Measurements from ENCODE around the gene PLEKHH2. TPM values are rescaled to one million over a fixed set of nuclear protein-coding genes. Genes with fewer than 3 reads are reported as not detected.

Gene PLEKHH2
- total RNA-seq, 4 donors from 2014 or later = 18.9 to 37.4 (median 25.1) TPM

DNA sequence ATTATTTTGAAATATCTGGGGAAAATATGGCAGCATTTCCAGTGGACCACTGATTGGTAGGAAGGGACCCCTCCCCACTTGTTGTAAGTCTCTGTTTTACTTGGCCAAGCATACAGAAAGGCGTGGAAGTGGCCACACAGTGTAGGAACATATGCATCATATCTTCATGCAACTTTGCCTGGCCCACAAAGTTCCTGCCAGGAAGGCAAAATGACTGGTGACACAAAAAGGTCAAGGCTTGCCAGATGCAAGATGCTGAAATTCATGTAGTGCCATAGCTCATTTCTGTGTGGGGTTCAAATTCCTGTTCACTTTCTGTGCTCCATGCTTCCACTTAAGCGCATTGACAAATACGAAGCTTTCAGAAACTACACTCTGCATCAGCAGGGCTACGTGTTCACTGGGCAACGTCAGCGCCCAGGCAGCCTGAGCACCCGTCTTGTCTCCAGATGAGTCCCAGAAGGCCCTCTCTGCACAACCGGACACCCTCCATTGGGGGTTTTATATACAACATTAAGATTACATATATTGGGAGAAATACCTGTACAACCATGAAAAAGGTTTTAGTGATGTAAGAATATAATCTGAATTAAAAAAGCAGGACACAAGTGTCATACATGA lies 140.4 kb downstream of the PLEKHH2 start:
- no peaks in the 10 kb centered on the region for H3K9me3 ChIP-seq
- peaks cover 0 to 15% (median 0%) of the 10 kb centered on the region in 3 donors for H3K4me1 ChIP-seq
- no peak overlapping the region for H3K4me3 ChIP-seq
- no peaks in the 10 kb centered on the region for H3K27me3 ChIP-seq
- peaks cover 0 to 30% of the 10 kb centered on the region in 2 donors for H3K36me3 ChIP-seq
- WGBS, 2 donors (ENCODE audit: low coverage in 1 of 2) = 93 to 94% methylated on average over 2 to 6 of the region's 8 CpGs
- TF ChIP-seq EP300 (IDR thresholded peaks at IDR 0.05) (no peak), POLR2AphosphoS5 (IDR thresholded peaks at IDR 0.05) (no peak), POLR2A (IDR thresholded peaks at IDR 0.05) (no peak)
- TF ChIP-seq, protein P1, sequence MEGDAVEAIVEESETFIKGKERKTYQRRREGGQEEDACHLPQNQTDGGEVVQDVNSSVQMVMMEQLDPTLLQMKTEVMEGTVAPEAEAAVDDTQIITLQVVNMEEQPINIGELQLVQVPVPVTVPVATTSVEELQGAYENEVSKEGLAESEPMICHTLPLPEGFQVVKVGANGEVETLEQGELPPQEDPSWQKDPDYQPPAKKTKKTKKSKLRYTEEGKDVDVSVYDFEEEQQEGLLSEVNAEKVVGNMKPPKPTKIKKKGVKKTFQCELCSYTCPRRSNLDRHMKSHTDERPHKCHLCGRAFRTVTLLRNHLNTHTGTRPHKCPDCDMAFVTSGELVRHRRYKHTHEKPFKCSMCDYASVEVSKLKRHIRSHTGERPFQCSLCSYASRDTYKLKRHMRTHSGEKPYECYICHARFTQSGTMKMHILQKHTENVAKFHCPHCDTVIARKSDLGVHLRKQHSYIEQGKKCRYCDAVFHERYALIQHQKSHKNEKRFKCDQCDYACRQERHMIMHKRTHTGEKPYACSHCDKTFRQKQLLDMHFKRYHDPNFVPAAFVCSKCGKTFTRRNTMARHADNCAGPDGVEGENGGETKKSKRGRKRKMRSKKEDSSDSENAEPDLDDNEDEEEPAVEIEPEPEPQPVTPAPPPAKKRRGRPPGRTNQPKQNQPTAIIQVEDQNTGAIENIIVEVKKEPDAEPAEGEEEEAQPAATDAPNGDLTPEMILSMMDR (IDR thresholded peaks at IDR 0.05) = no peak
- H3K27ac ChIP-seq = no peak overlapping the region
- ATAC-seq = no peak

DNA sequence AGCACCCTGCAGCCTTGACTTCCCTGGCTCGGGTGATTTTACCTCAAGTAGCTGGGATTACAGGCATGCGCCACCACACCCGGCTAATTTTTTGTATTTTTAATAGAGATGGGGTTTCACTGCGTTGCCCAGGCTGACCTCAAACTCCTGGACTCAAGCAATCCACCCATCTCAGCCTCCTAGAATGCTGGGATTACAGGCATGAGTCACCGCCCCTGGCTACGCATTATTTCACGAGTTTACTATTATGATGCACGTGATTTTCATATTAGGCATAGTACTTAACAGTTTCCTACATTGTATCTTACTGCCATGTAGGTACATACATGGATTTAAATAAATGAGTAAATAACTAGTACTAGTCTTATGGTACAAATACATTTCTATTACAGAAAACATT lies 141.2 kb downstream of the PLEKHH2 start:
- H3K27me3 ChIP-seq = no peaks in the 10 kb centered on the region
- TF ChIP-seq POLR2AphosphoS5 (IDR thresholded peaks at IDR 0.05) = no peak
- no peak for TF ChIP-seq EP300 (IDR thresholded peaks at IDR 0.05)
- no peak for TF ChIP-seq POLR2A (IDR thresholded peaks at IDR 0.05)
- TF ChIP-seq, protein P1 (IDR thresholded peaks at IDR 0.05) = no peak
- H3K36me3 ChIP-seq = peaks cover 0 to 31% of the 10 kb centered on the region in 2 donors
- peaks cover 0 to 15% (median 0%) of the 10 kb centered on the region in 3 donors for H3K4me1 ChIP-seq
- H3K9me3 ChIP-seq = no peaks in the 10 kb centered on the region
- 90 to 96% methylated on average over 4 to 8 of the region's 8 CpGs for WGBS, 2 donors (ENCODE audit: low coverage in 1 of 2)
- H3K4me3 ChIP-seq = no peak overlapping the region
- ATAC-seq = no peak
- no peak overlapping the region for H3K27ac ChIP-seq

DNA sequence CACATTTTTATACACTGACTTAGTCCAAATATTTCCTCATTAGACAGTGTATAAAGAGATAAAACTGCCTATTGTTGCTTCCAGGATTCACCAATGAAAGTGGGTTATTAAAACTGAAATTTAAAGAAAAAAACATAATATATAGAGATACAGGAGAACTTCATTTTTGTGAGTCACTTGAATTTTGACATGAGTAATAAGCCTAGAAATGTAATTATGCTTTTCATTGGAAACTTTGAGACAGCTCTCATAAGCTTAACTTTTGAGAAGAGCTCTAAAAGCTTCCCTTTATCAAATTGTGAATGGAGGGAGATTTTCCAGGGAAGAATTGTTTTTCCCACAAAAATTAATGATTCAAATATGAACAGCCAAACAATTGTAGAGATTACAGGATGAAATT lies 150.8 kb downstream of the PLEKHH2 start:
- ATAC-seq = no peak

DNA sequence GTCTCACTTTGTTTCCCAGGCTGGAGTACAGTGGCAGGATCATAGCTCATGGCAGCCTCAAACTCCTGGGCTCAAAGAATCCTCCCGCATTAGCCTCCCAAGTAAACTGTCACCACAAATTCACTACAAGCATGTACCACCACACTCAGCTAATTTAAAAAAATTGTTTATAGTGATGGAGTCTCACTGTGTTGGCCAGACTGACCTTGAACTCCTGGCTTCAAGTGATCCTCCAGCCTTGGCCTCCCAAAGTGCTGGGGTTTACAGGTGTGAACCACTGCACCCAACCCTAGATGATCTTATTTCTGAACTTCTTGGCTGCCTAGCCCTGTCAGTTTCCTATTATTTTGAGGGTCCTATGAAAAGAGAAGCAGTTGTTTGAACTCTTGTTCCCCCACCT lies 151.6 kb downstream of the PLEKHH2 start:
- no peaks in the 10 kb centered on the region for H3K27me3 ChIP-seq
- H3K36me3 ChIP-seq = peaks cover 0 to 42% of the 10 kb centered on the region in 2 donors
- H3K9me3 ChIP-seq = no peaks in the 10 kb centered on the region
- no peak for ATAC-seq
- TF ChIP-seq EP300 (IDR thresholded peaks at IDR 0.05) (no peak), POLR2A (IDR thresholded peaks at IDR 0.05) (no peak), POLR2AphosphoS5 (IDR thresholded peaks at IDR 0.05) (no peak)
- TF ChIP-seq, protein P1 (IDR thresholded peaks at IDR 0.05) = no peak
- peak overlapping the region in 1 of 4 donors; percentile 75 for H3K27ac ChIP-seq
- H3K4me3 ChIP-seq = no peak overlapping the region
- H3K4me1 ChIP-seq = peaks cover 0 to 55% (median 7%) of the 10 kb centered on the region in 3 donors
- WGBS, 2 donors (ENCODE audit: low coverage in 1 of 2) = 88% methylated on average over 1 of the region's 1 CpG; no CpG with 5 or more reads in 1 of the 2 donors

More for the DNA sequence above, 150.8 kb downstream of the PLEKHH2 start:
- Histone ChIP-seq H3K4me1 (peaks cover 0 to 51% (median 7%) of the 10 kb centered on the region in 3 donors), H3K36me3 (peaks cover 0 to 39% of the 10 kb centered on the region in 2 donors), H3K4me3 (no peak overlapping the region), H3K9me3 (no peaks in the 10 kb centered on the region), H3K27me3 (no peaks in the 10 kb centered on the region), H3K27ac (peak overlapping the region in 2 of 4 donors; percentile 4 to 75)
- TF ChIP-seq EP300 (IDR thresholded peaks at IDR 0.05) (no peak), POLR2A (IDR thresholded peaks at IDR 0.05) (no peak), POLR2AphosphoS5 (IDR thresholded peaks at IDR 0.05) (no peak)
- TF ChIP-seq, protein P1 (IDR thresholded peaks at IDR 0.05) = no peak

DNA sequence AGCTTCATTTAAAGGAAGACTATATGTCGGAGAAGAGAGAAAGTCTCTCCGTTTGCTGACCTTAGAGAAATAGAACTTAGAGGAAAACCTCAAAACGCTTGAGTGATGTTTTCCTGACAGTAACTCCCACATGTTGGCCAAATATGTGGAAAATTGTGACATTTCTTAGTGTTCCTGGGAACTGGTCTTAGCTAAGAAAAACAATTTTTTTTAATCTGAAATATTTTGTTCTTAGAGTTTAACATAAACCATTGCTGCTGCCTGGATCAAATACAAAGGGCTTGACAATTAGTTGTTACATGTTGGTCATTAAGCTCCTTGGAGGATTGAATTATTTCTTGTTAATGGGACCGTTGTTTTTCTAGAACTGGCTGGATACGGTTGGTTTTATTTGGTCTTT lies 153.1 kb downstream of the PLEKHH2 start:
- Histone ChIP-seq H3K27ac (peak overlapping the region; percentile 42 to 75 (median 58)), H3K4me1 (peaks cover 0 to 55% (median 7%) of the 10 kb centered on the region in 3 donors), H3K27me3 (no peaks in the 10 kb centered on the region), H3K9me3 (no peaks in the 10 kb centered on the region), H3K36me3 (peaks cover 0 to 42% of the 10 kb centered on the region in 2 donors), H3K4me3 (no peak overlapping the region)
- 14 to 32% methylated on average over 5 of the region's 5 CpGs for WGBS, 2 donors (ENCODE audit: low coverage in 1 of 2)
- peak; percentile 68 for ATAC-seq
- peak; percentile 23 for TF ChIP-seq POLR2AphosphoS5 (IDR thresholded peaks at IDR 0.05)
- TF ChIP-seq EP300 (IDR thresholded peaks at IDR 0.05) = no peak

Measured in gastroesophageal sphincter (tissue), 4 donors.